Measurements from ENCODE around the gene YY2.

The YY2 gene

GRCh38 chrX:21875013-21875412 is 19.2 kb downstream of the YY2 start:
- DNase-seq, result no peak

DNA sequence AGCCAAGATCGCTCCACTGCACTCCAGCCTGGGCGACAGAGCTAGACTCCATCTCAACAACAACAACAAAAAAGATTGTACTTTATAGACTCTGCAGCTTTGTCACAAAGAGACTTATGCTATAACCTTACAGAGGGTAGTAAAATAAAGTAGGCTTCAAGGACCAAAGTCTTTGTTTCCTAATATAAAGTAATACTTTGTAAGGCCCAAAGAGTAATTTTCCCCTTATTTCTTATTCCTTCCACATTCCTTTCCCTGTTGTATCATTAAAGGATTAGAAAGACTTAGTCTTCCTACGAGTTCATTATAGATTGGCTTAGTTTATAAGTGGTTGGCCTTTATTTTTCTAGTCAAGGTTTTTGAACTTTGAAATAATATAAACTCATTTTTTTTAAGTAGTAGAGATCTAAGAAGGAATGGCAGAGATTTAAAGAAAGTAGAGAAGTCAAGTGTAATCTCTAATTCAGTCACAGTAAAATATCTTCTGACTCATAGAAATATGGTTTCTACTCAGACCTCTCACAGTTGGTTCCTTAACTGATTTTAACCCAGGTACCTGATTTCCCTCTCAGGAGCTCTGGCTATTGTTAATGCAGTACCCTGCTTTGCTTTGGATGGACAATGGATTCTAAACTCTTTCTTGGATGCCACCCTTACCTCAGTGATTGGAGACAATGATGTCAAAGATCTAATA is 26.2 kb downstream of the YY2 start:
- DNase-seq, result no peak

- no peak for DNase-seq
Measured at GRCh38 chrX:21883258-21883657, 27.5 kb downstream of the YY2 start.

- DNase-seq, result no peak
Measured at GRCh38 chrX:21885568-21885967, 29.8 kb downstream of the YY2 start.

GRCh38 chrX:21905313-21905712 is 49.5 kb downstream of the YY2 start:
- no peak for DNase-seq

DNA sequence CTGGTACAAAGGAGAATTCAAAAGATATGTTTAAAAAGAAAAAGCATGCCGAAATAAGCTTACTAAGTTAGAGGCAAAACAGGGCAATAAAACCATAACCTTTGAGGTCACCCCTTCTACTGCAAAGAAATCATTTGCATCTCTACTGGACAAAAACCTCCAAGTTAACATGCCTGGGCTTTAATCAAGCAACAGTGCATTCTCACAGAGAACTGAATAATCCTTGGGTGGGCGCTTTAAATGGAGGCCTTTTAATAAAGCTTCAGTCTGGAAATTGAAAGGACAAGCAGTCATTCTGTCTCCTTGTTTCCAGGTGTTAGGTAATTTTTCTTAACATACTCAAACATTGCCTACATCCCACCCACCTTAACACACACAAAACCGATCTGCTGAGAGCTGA is 50.2 kb downstream of the YY2 start:
- no peak for DNase-seq

DNA sequence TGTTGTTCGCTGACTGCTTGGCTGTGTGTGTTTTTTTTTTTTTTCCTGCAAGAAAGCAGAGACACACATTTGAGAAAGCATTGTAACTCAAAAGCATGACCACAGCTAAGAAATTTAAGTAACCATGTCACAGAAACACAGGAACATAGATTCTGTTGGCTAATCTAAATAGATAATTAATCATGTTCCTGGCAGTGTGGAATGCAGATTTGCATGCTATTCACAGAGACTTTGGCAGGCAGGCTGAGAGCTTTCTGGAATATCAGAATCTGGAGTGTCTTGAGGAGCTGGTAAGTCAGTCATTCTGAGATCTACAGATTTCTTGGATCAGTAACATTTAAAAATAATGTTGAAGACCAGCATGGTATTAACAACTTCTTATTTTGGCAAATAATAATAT is 51.5 kb downstream of the YY2 start:
- DNase-seq, result no peak
